Activated CD8-positive, alpha-beta memory T cell treated with anti-CD3 and anti-CD28 coated beads, Interleukin-2, amount 50 U/mL, for 24 hours (primary cell): ENCODE results near the gene ISY1.
"Not testable (repeated sequence)": the region's sequence is repeated elsewhere in the genome, so short reads cannot be mapped to it uniquely, and the experiment has no call there.

Experiments
- DNase-seq: peaks from one replicate; pipeline ENCODE4 v3.0.0-alpha.2; 2020; ENCODE audit errors: extremely low read depth

ISY1 gene

DNA sequence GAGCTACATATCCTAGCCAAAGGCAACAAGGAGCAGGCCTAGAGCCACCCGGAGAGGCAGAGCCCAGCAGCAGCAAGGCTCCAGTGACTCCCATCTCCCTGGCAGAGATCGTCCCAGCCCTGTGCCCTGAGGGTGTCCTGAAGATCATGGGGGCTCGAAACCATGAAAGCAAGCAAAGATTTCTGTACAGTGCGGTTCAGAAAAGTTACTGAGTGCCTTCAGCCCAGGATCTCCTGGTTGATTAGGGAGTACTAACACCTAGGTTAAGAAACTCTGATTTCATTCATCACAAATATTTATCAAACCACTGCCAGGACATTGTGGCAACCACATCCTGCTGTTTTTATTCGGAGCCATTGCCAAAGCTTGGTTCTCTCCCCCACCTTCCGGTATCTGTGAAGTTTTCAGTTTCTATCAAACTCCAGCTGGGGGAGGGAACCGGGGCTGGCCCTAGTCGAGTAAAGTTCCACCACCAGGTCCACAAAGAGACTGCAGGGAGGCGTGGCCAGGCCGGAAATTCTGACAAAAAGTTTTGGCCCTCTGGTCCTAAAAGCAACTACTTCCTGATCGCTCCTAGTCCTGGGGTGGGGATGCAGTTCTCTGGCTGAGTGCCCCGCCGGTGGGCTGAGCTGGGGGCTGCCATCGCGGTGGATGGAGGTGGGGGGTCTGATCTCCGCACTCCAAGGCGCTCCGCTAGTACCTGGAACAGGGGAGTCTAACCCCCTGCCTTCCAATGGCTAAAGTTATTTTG, 40.4 kb downstream of the ISY1 start:
- DNase-seq, result peak; percentile 81

DNA sequence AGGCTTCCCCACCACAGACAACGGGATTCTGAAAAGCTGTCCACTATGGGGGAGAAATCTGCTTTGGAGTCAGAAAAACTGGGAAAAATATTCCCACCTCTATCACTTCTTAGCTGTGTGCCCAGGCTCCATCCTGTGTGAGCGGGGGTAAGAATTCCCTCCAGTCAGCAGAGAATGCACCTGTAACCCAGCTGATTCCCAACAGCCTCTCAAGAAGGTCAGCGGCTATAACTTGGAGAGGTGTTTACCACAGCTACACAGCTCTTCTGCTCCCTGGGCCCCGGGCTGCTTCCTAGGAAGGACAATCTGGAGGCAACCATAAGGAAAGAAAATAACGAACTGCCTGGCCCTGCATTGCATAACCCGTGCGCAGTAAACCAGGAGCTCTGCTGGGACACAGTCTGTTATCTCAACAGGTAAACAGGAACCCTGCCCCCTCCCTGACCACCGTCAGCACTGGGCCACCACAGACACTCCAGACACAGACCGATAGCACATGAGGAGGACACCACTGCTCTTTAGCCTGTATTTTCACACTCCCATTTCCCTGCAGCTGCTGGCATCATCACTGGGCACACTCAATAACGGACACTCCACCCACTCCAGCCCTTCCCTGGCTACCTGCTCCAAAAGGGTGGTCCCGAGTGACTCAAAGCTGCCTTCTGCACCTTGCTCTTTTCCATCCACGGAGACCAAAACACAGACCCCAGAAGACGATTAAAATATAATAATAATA, 41.3 kb downstream of the ISY1 start:
- no peak for DNase-seq

DNA sequence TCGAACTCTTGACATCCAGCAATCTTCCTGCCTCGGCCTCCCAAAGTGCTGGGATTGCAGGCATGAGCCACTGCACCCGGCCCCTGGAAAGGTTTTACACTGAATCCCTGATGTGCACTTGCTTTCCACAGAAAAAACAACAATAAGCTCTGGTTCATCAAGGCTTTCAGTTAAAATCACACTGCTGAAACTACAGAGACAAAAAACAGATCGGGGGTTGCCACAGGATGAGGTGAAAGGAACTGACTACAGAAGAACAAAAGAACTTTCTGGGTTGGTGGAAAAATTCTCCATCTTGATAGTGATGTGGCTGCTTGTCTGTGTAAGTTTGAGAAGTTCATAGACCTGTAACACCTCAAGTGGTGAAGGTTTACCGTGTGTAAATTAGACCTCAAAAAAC, 42.1 kb downstream of the ISY1 start:
- DNase-seq, result no peak

DNA sequence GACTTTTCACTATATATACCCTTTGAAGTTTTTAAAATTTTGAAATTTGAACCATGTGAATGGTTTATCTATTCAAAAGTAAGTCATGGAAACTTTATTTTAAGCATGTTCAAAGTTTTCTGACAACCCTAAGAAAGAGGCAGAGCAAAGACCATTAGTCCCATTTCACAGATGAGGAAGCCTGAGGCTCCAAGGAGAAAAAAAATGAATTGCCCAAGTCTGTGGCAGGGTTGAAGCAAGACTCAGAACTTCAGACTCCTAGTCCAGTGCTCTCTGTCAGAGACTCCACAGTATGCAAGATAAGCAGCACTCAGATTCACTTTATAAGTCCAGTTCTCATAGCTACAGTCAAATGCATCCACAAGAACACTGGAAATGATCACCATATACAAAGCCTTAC, 43.7 kb downstream of the ISY1 start:
- no peak for DNase-seq

DNA sequence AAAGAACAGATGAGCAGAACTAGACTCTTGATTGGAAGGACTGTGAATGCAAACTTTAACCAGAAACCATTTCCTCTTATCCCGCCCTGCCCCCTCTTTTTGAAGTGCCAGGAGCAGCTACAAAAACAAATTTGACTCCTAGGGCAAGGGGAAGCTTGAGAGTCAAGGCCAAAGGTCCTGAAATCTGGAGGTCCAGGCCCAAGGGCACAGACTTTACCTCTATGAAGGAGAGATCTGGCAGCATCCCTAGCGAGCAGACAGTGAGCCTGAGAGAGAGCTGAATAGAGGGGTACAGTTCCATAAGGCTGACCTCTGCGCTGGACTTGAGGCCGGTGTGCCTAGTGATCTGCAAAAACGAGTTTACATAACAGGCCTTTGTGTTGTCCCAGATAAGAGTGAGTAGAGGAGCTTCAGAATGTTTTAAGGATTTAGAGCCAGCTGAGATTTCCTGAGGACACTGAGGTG, 44.3 kb downstream of the ISY1 start:
- DNase-seq, result no peak

DNA sequence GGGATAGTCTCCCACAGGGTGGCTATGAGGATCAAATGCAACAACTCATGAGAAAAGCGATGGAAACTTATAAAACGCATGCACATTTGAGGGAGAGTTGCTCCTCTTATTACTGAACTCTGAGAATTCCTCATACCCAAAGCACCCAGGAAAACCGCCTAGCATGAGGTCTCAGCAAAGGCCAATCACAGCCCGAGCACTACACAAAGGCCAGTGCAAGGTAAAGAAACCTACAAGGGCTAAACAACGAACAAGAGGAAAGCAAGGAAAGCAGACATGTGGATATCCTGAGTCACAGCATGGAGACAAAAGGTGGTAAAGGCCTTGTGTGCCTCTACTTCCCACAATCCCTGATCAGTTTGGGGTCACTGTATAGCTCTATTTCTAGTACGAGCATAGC, 46.4 kb downstream of the ISY1 start:
- no peak for DNase-seq

DNA sequence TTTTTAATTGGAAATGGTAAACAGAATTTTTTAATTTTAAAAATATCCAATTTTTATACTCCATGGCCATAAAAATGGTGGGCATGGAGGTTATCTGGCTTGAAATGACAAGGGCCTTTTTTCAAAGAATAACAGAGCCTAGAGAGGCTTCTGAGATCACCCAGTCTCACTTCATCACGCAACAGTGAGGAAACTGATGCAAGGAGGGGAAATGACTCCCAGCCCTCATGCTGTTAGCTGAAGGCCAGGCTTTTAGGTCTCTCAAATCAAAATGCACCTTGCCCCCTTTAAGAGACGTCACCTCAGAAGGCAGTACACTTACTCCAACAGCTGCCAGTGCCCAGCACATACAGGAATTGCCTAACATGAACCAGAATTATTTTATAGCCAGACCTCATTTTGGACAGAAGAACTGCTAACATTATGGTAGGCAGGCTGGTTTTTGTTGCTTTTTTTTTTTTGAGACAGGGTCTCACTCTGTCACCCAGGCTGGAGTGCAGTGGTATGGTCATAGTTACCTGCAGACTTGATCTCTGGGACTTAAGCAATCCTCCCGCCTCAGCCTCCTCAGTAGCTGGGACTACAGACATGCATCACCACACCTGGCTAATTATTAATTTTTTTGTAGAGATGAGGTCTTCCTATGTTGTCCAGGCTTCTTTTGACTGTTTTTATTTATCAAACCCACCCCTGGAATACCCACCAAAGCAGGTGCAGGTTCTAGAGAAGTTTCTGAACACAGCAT, 48.4 kb downstream of the ISY1 start:
- DNase-seq, result no peak

DNA sequence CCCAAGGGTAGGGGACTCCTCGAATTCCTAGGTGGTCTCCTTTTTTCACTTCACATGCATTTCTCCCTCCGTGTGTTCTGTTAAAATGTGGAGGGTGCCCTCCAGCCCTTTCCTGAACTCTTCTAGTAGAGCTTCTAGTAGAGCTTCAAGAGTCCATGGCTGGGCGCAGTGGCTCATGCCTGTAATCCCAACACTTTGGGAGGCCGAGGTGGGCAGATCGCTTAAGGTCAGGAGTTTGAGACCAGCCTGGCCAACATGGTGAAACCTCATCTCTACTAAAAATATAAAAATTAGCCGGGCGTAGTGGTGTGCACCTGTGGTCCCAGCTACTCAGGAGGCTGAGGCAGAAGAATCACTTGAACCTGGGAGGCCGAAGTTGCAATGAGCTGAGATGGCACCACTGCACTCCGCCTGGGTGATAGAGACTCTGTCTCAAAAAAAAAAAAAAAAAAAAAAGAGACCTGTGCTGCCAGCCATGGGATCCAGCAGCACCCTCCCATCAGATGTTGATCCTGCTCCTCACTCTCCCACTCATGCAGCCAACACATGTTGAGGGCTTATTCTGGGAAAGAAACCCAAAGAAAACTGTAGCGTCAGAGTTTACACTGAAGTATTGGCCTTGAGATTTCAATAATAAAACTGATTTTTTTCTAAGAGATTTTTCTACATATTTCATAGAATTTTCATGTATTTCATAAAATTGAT, 49.6 kb downstream of the ISY1 start:
- DNase-seq, result not testable (repeated sequence)

DNA sequence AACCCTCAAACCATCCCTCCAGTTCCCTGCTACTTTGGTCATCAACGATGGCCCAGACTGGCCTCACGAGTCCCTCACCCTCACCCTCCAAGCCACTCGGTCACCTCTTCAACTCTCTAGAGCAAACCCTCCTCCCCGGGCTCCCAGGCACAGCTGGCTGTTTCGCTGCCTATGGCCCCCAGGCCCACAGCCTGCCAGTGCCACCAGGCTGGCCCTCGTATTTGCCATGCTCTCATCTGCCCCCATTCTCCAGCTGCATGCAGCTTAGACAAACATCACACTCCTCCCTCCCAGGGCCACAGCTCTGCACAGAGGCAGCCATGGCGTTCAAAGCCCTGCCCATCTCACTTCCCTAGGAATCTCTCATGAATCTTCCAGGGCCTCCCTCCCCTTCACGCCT, 53.1 kb downstream of the ISY1 start:
- no peak for DNase-seq

DNA sequence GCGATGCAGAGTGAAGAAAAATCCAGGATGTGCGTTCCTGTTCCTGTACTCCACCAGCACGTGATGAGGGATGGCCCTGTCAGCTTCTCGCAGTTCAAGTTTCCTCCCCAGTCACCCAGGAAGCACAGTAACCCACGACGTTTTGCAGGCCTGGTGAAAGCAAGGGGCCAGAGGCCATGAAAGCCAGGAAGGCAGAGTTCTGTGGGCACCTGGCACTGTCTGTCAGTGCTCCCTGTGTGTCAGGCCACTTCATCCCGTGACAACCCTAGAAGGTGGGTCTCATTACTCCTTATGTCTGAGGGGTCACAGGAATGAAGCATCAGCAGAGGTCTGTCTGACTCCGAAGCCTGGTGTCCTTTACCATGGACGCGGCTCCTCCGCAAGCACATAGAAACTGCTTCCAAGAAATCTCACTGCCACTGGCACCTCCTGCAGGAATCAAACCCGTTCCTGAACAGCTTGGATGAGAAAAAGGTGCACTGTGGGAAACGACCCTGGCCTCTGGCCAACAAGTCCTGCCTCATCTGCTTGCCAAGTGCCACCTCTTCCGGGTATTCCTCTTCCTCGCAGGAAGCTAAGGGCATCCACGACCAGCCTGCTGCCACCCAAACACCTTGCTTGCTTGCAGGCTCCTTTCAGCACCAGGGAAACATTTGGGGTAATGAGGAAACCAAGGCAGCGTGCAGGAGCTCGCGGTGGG, 53.8 kb downstream of the ISY1 start:
- no peak for DNase-seq

DNA sequence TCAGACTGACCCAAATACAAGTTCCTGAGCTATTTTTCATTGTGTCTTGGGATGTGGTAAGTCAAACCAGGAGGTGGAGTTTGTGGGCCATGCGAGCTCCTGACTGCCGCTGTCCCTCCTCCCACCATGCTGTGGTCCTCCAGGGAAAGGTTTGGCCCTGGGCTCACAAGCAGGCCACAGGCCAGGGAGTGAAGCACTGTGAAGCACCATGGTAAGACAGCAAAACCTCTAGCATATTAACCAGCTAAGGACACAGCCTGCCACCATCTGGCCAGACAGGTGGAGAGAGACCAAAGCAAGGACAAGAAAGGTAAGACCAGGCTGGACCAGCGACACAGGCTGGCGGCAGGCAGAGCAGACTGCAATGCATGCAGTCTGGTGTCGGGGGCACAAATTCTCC, 54.5 kb downstream of the ISY1 start:
- DNase-seq, result no peak

DNA sequence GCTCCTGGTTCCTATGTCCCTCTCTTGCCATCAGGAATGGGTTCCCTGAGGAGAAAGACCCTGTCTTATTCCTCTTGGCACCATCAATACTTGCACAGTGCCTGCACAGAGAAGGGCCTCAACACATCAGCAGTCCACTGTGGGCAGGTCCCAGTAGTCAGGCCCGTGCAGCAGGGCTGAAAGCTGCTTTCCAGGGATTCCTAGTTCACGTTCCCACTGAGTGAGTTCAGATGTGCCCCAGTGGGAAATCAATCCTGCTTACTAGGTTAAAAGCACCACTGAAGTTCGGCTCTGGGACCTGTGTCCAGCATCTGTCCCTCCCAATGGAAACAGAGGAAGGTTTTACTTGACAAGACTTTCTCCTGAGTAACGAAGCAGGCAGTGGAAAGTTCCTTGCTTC, 55.0 kb downstream of the ISY1 start:
- no peak for DNase-seq

DNA sequence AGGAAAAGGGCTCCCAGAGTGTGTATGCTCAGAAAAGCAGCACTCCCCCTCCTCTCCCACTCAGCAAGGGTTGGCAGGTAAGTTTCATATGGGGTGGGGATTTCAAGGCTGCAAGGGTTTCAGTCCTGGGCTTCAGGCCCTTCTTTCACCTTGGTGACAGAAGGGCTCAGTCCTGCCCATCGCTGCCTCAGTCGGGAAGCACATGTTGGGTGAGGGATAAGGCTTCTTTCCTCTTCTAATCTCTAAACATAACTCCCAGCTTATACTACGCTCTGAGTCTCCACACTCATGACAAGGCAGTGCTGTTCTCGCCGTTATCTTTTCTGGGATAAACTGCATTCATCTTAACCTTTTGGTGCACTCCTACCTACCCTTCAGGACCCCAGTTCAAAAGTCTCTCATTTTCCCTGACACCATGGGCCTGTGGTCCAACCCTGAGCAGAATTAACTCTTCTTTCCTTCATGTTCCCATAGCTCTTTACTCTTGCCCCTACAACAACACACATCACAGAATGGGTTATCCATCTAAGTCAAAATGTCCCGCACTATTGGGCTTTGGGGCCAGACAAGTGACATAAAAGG, 56.3 kb downstream of the ISY1 start:
- no peak for DNase-seq

DNA sequence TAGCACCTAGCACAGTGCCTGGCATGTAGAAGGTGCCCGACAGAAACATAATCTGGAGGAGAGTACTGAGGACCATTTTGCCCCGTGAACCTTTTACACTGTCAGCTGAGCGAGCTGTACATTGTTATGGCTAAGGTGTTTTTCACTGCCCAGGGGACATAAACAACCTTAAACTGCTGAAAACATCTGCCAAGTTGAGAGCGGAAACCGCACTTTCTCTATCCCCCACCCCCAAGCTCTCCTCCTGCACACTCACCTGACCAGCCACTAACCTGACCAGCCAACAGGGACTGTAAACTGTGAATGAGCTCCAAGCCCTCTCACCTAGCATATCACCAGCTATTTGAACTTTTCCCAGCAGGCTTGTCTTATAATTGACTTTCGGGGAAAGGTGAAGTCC, 56.8 kb downstream of the ISY1 start:
- no peak for DNase-seq

DNA sequence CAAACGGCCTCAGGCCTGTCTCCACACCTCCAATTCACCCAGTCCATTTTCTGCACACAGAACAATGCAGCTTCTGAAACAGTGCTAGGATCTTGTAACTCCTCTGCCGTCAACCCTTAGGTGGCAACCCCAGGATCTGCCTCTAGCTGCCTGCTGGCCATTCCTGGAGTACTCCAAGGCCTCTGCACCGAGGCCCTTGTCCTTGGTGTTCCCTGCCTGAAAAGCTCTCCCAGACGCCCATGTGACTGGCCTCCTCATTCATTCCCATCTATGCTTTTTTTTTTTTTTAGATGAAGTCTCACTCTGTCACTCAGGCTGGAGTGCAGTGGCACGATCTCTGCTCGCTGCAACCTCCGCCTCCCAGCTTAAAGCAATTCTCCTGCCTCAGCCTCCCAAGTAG, 57.6 kb downstream of the ISY1 start:
- DNase-seq, result no peak

DNA sequence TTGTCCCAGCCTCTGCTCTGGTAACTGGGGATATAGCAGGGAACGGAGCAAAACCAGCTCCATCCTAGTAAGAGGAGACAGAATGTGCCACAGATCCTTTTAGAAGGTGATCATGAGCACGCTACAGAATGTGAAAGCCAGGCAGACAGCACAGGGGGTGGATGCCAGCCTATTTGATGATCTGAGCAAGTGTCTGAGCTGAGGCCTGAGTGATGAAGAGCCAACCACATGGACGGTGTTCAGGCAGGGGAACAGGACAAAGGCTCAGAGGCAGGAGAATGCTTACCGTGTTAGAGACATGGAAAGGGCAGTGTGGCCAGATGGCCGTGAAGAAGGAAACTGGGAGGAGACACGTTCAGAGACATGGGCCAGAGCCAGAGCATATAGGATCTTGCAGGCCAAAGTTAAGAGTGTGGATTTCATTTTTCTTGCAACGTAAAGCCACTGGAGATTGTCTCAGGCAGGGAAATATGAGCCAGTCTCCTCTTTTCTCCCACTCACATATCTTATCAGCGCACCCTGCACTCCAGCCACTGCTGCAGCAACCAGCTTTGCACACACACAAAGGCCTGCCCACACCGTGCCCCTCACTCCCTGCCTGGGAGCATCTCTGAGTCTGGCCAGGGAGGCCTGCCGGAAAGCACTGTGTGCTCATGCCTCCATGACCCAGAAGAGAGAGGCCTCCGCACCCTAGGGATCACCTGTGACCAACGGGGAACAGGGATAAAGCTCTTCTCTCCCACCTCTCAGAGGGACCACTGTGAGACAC, 59.3 kb downstream of the ISY1 start:
- DNase-seq, result no peak

DNA sequence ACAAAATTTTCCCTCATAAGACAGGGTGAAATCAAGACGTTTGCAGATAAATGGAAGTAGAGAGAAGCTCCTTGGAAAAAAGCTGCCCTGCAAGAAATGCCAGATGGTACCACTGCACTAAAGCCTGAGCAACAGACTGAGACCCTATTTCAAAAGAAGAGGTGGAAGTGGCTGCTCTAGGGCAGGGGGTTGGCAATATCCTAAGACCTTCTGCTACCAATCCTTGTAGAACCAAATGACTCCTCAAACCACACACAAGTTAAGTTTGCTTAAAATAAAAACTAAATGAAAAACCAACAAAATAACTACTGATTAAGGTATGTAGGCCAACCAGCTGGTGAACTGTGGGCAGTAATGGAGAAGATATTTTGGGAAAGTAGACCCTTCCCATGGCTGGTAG, 60.6 kb downstream of the ISY1 start:
- DNase-seq, result no peak

DNA sequence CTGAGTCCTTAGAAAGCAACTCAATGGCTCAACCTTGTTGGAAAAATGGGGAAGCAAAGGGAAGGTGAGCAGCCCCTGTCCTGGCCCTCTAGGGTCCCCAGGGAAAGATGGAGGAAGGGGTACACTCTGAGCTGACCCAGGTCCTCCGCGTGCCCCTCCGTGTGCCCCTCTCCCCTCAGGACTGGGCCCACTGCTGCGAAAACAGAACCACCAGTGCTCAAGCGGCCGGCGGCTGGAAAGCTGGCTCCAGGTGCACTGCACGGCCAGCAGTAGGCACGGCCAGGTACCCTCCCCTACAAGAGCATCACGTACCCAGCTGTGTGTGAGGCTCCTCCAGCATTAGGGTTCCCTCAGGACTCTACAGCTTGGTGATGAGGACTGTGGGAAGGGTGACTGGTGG, 65.6 kb downstream of the ISY1 start:
- no peak for DNase-seq

DNA sequence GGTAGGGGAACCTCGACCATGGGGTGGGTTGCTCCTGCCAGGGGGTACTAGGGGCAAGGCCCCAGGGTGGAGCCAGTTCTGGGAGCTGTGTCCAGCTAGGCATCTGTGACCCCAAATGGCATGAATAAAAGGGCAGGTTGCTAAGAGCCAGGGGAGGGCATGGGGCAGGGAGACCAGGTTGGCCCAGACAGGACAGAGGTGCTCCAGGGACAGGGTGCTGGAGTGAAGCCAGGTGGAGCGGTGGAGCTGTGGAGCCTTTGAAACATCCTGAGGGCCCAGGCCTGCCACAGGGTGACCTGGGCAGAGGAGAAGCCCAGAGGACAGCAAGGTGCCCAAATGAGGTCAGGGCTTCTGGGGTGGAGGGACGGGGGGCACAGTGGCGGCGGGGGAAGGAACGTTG, 72.6 kb downstream of the ISY1 start:
- not testable (repeated sequence) for DNase-seq

DNA sequence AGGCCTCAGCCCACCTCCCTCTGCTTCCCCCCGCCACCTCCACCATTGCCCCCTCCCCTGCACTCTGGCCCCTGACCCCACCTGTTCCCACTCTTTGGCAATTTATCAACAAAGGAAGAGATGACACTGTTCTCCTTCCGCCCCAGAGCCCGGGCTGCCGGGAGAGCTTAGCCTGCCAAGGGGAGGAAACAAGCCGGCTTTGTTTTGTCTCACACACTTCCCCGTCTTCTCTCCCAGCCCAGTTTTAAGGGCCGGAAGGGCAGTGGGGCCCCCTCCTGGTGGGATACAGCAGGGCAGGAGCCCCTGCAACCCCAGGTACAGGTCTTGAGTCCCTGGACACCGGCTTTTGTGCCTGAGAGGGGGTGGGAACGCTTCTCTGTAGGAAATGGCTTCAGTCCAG, 73.0 kb downstream of the ISY1 start:
- not testable (repeated sequence) for DNase-seq
